ENCODE measurements around the gene L3MBTL2.

DNA sequence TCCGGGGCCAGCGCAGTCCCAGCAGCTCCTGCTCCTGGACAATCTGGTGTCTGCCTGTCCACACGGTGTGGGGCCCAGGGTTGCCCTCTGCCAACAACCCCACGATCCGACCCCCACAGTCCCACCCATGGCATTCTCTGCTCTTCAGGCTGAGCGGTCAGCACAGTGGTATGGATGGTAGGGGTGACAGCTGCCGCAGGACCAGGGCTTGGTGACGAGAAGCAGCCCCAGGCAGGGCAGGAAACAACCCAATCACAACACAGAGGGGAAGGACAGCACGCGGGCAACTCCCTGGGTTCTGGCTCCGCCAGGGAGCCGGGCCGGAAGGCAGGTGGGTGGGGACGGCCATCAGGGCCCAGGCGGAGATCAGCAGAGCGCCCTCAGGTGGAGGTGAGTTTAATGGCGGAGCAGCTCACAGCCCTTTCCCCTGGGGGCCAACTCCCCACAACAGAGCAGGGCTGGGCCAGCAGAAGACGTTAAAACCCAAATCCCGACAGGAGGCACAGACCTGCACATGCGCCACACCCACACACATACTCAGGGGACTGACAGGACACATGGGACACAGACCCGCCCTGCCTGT lies 40.9 kb downstream of the L3MBTL2 start:
- TF ChIP-seq BHLHE40 (IDR thresholded peaks at IDR 0.05; ENCODE audit: borderline replicate concordance) (no peak), HDGF (IDR thresholded peaks at IDR 0.05; ENCODE audit: borderline replicate concordance) (no peak), SUZ12 (IDR thresholded peaks at IDR 0.05) (no peak), ARNT (IDR thresholded peaks at IDR 0.05) (no peak), FOXA1 (IDR thresholded peaks at IDR 0.05) (no peak), SP1 (IDR thresholded peaks at IDR 0.05) (no peak)
- TF ChIP-seq, protein P1, sequence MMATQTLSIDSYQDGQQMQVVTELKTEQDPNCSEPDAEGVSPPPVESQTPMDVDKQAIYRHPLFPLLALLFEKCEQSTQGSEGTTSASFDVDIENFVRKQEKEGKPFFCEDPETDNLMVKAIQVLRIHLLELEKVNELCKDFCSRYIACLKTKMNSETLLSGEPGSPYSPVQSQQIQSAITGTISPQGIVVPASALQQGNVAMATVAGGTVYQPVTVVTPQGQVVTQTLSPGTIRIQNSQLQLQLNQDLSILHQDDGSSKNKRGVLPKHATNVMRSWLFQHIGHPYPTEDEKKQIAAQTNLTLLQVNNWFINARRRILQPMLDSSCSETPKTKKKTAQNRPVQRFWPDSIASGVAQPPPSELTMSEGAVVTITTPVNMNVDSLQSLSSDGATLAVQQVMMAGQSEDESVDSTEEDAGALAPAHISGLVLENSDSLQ (IDR thresholded peaks at IDR 0.05): no peak
